ENCODE measurements around the gene TDRD12.

TDRD12 gene, protein sequence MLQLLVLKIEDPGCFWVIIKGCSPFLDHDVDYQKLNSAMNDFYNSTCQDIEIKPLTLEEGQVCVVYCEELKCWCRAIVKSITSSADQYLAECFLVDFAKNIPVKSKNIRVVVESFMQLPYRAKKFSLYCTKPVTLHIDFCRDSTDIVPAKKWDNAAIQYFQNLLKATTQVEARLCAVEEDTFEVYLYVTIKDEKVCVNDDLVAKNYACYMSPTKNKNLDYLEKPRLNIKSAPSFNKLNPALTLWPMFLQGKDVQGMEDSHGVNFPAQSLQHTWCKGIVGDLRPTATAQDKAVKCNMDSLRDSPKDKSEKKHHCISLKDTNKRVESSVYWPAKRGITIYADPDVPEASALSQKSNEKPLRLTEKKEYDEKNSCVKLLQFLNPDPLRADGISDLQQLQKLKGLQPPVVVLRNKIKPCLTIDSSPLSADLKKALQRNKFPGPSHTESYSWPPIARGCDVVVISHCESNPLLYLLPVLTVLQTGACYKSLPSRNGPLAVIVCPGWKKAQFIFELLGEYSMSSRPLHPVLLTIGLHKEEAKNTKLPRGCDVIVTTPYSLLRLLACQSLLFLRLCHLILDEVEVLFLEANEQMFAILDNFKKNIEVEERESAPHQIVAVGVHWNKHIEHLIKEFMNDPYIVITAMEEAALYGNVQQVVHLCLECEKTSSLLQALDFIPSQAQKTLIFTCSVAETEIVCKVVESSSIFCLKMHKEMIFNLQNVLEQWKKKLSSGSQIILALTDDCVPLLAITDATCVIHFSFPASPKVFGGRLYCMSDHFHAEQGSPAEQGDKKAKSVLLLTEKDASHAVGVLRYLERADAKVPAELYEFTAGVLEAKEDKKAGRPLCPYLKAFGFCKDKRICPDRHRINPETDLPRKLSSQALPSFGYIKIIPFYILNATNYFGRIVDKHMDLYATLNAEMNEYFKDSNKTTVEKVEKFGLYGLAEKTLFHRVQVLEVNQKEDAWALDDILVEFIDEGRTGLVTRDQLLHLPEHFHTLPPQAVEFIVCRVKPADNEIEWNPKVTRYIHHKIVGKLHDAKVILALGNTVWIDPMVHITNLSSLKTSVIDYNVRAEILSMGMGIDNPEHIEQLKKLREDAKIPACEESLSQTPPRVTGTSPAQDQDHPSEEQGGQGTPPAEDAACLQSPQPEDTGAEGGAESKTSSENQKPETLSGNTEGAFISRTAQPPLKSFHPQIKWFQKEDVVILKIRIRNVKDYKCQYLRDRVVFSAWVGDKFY (N-terminal part only)

DNA sequence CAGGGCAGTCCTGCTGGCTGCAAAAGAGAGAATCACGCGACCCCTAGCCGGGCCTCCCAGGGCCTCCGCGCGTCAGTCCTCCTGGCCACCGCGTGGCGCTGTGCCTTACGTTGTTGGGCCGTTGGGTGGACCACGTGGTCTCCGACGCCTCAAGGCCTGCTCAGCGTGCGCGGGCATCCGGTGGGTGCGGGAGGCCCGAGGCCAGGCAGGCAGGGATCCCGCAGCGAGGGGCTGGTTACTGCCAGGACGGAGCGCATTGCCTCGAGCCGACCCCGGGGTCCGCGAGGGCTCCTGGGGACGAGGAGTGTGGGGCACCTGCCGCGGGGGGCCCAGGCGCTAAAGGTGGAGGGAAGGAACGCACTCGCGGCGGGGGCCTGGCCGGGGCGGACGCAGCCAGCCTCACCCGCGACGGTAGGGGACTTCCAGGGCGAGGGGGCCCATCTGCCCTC lies at the start of gene TDRD12:
TDRD12 (plus strand) TSS at position 157 of the 449 bp plus-strand sequence. CDS start 306 bp downstream, outside the sequence.
- no peak for DNase-seq (ENCODE audit: low spot score)

DNA sequence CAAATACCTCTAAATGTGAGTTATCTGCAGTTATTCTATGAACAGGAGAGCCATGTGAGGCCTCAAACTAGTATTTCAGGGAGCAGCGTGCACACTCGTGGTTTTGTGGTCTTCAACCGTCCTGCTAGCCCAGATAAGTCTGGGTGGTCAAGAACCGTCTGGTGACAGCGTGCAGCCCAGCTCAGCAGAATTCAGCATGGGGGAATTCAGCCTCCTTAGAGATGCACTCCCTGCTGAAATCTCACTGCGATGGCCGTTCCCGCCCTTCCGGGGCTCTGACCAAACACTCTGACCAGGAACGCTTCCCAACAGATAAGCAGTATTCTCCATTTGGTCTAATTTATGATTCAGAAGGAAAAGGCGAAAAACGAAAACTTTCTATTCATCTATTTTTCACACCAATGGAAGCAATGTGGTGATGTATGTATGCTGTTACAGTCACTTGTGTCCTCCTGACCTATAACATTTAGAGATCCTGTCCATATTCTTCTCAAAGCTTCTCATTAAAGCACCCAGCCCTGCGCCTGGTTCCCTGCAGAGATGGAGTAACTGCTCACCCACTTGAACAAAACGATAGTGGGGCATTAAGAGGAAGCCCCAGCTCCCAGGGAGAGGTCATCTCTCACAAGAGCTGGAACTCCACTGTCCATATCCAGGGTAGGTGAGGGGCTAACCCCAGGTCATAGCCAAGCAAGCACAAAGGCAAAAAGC lies 47.5 kb upstream of the TDRD12 start:
- DNase-seq (ENCODE audit: low spot score): no peak

DNA sequence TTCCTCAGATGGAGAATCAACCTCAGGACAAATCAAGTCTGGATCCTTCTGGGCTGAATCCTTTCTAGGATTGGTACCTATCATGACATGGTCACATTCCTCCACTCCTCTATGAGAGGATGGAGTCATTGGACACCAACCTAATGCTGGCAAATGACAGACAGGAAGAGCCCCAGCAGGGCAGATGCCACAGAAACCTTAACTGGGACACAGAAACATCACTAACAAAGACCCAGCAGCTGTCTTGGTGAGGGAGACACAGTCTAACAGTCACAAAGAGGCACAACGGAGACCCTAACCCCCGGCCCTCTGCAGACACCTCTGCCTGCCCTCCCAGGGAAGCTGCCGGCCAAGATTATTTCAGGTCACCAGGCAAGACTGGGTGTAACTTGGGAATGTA lies 46.7 kb upstream of the TDRD12 start:
- no peak for DNase-seq (ENCODE audit: low spot score)

DNA sequence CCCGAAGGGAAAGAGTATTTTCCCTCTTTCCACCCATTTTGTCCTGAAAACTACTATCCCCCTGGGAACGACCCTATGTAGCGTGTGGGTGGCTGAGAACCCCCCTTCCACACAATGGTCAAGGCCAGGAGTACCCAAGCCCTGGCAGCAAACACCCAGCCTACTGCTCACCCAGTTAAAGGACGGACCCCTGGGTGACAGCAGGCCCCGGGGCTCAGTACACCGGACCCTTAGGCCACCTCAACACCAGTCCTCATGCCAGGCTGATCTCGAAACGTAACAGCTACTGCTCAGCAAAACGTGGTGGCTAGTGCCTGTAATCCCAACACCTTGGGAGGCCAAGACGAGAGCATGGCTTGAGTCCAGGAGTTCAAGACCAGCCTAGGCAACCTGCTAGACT lies 46.0 kb upstream of the TDRD12 start:
- no peak for DNase-seq (ENCODE audit: low spot score)

DNA sequence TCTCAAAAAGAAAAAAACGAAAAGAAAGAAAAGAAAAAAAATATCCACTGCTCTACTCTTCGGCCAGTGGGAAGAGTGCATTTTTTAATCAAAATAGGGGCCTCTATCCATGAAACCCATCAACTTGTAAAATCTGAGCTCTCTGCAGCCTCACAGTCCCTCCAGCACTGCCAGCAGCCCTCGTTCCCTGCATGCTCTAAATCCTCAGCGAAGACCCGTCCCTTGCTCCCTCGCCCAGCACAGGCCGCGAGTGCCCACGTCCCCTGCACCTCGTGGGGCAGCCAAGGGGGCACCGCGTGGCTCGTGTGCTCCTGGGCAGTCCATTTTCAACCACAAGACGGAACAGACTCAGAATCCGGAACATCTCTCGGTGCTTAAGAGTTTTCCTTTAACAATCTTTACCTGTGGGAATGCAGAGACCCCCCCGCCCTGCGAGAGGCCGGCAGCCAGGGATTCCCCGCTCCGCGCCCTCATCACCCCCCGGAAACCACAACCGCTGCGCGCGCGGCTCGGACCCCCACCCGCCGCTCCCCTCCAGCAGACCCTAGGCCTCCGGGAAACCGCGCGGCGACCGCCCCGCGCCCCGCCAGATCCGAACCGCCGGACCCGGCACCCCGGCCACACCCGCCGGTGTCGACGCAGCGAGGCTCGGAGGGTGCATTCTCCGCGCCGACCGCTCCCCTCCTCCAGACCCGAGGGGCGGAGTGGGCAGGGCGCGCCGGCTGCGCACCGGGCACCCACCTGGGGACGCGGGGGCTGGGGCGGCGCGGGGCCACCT lies 45.2 kb upstream of the TDRD12 start:
- no peak for DNase-seq (ENCODE audit: low spot score)

DNA sequence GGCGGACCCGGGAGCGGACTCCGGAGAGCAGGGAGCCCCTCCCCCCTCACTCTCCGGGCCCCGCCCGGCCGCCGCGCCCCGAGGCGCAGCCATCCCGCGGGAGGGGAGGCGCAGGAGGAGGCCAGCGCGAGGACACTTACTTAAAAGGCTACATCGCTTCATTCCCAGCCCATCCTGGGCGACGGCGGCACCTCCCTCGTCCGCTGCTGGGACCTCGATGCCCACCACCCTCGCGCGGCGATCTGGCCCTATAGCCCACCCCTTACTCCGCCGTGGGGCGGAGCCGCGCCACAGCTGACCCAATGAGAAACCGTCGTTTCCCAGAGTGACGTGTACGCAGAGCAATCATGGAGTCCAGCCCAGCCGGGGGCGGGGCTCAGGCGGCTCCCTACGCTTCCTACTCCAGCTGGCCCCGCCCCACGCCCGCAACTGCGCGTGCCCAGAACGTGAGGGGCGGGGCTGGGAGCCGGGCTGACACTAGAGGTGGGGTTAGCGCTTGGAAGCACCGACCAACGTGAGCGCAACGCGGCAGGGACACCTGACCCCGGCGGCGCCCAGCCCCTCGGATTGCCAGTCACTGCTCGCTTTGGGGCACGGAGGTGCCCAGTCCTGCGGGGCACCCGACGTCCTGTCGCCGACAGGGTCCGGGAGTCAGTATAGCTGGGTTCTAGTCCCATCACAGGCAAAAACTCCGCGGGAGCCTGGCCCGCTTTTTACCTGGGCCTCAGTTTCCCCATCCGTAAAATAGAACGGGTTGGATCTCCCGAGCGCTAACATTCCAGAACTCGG lies 44.4 kb upstream of the TDRD12 start, which contains the start of gene ANKRD27:
ANKRD27 (minus strand) TSS at position 250 of the 789 bp plus-strand sequence. CDS start 16,165 bp downstream, outside the sequence.
- peak; percentile 99 for DNase-seq (ENCODE audit: low spot score)

DNA sequence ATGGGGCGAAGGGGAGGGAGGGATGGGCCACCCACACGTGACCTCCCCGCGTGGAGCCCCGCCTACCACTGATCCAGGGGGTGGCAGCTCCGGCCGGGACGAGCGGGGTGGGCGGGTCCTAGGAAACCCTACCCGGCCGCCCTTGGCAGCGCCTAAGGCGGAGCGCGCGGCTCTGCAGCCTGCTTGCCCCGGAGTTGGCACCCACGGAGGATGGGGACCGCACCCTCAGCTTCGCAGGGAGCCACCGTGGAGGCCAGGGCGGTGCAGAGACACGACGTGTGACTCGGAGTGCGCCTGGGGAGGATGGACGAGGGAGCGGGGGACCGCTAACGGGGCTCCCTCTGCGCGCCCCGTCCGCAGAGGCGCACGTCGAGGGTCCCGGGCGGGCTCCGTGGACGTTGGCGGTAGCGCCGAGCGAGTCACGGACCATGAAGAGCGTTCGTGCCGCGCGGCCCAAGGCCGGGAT lies 43.8 kb upstream of the TDRD12 start, which contains the start of gene RGS9BP:
RGS9BP (plus strand) TSS at position 129 of the 466 bp plus-strand sequence. CDS start 416 bp downstream, outside the sequence.
- DNase-seq (ENCODE audit: low spot score): peak; percentile 50

DNA sequence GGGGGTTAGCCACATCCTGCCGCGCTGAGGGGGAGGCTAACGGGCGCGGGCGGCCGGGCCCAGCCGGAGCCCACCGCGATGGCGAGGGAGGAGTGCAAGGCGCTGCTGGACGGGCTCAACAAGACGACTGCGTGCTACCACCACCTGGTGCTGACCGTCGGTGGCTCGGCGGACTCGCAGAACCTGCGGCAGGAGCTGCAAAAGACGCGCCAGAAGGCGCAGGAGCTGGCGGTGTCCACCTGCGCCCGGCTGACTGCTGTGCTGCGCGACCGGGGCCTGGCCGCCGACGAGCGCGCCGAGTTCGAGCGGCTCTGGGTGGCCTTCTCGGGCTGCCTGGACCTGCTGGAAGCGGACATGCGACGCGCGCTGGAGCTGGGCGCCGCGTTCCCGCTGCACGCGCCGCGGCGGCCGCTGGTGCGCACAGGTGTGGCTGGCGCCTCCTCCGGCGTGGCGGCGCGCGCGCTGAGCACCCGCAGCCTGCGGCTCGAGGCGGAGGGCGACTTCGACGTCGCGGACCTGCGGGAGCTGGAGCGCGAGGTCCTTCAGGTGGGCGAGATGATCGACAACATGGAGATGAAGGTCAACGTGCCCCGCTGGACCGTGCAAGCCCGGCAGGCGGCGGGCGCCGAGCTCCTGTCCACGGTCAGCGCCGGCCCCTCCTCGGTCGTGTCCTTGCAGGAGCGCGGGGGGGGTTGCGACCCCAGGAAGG lies 43.2 kb upstream of the TDRD12 start:
- no peak for DNase-seq (ENCODE audit: low spot score)

DNA sequence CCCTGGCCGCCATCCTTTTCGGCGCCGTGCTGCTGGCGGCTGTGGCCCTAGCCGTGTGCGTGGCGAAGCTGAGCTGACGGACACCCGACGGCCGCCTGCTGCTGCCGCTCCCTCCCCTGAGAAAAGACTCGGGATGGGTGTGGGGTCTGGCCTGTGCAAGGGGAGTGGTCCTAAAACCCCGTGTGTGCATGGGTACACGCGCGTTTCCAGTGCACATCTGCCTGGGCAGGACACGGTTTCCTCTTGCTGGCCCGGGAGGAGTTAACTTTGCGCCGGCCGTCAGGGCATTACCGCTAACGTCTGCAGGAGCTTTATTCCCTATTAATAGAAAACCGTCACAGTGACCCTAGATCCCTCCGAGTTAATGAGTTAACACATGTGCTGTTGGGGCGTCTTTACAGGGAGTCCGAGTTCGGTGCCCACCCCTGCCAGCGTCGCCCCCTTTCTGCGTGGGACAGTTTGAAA lies 42.6 kb upstream of the TDRD12 start:
- DNase-seq (ENCODE audit: low spot score): no peak

DNA sequence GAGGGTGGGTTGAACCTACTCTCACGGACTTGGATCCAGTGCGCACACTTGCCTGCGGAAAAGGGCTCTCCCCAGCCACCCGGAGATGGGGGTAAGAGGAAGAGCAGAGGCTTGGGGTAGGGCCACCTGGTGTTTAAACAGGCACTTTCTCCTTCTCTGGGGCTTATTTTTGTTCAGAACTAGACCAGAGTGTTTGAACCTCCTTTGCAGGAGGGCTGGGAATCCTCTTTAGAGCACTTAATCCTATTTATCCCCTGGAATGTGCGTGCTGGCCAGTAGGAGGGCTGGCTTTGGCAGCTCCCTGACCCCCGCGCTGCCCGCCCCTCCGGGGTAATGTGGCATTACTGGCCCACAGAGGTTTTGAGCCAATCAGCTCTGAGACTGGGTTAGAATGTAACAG lies 41.9 kb upstream of the TDRD12 start:
- peak; percentile 64 for DNase-seq (ENCODE audit: low spot score)

DNA sequence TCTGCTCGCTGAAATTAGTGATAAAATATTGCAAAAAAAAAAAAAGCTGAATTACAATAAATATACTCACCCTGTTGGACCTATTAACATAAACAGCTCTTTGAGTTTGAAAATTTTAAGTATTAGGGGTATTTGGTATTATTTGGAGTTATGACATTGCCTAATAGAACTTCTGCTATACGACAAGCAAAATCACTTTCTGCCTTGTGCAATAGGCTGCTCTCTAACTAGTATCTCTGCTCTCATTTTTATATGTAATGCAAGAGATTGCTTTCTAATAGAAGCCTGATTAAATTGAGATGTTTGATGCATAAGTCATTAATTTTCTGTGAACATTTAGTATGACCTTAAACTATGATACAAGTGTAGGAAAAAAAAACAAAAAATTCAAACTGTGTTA lies 38.6 kb upstream of the TDRD12 start:
- DNase-seq (ENCODE audit: low spot score): no peak

DNA sequence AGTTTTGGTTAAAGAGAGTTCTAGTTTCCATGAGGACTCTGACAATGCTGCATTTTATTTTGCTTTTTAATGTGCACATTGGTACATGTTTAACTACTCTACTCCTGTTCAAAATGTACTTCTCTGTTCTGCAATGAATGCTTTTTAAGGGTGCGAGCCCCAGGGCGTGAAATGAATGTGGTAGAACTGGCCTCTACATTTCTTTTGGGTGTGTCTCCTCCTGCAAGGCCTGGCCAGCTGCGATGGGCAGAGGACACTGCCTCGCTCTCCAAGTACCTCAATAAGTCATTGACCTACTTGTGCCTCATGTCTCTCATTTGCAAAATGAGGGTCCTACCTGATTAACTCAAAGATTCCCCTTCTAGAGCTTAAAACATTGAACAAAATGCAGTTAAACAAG lies 37.2 kb upstream of the TDRD12 start:
- no peak for DNase-seq (ENCODE audit: low spot score)

DNA sequence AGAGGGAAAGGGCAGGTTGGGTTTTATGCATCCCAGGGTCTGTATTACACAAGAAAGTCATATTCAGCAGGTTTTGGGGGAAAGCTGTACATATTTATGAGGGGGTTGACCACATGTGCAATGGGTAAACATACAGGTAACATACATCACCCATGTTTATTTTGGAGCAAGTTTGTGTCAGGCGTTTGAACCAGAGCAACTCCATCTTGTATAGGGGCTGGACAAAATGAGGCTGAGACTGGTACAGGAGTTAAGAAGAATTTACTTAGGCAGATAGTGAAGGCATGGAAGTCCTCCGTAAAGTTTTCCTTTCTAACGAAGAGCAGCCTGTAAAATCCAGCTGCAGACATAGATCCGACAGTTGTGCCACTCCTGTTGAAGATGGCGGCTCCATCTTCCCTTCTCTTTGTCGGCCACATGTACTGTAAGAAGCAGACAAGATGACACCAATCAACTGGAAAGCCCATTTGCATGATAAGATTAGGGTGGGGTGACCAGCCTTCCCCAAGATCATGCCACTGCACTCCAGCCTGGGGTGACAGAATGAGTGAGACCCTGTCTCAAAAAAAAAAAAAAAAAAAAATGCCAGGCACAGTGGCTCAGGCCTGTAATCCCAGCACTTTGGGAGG lies 32.6 kb upstream of the TDRD12 start:
- no peak for DNase-seq (ENCODE audit: low spot score)

DNA sequence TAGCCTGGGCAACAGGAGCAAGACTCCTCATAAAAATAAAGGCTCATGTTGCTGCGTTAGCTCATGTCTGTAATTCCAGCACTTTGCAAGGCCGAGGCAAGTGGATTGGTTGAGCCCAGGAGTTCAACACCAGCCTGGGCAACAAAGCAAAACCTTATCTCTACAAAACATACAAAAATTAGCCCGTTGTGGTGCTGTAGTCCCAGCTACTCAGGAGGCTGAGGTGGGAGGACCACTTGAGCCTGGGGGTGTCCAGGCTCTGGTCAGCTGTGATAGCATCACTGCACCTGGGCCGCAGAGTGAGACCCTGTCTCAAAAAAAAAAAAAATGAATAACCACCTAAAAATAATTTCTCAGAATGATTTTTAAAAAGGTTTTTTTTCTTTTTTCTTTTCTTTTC lies 31.9 kb upstream of the TDRD12 start:
- no peak for DNase-seq (ENCODE audit: low spot score)

DNA sequence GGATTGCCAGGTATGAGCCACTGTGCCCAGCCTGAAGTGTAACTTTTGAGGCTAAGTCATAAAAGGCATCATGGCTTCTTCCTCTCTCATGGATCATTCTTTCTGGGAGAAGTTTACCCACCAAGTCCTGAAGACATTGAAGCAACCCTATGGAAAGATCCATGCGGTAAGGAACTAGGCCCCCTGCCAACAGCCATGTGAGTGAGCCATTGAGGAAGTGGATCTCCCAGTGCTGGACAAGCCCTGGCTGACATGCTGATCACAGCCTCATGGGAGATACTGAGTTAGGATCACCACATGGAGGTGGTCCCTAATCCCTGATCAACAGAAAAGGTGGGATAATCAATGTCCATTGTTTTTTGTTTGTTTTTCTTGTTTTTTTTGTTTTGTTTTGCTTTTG lies 31.3 kb upstream of the TDRD12 start:
- no peak for DNase-seq (ENCODE audit: low spot score)

DNA sequence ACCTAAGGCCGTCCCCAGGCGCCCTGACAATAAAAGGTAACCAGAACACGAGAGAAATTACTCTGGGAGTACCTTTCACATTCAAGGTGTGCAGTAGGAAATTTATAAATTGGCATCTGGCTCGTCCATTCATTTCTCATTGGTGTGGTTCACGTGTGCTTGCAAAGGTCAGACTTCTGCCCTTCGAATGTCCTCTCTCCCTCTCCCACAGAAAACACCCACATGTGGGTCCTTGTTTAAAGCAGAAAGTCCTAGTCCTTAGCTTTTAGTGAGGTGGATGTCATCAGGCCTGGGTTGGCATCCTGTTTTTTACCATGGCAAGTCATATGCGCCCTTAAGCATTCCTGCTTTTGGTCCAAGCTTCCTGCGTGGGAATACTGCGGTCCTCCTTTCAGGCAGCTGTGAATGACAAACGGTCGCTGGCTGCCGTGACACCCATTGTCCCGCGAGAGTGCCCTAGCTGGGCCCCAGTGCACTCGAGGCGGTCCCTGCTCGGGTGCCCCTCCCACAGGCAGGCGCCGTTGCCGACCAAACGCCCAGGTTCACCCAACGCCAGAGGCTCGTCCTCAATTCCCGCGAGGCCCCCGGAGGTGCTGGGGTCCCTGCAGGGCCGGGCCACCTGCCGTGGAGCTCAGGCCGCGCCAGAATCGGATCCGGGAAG lies 28.1 kb upstream of the TDRD12 start, which contains the start of gene NUDT19:
NUDT19 (plus strand) TSS at position 531 of the 661 bp plus-strand sequence. CDS start 140 bp downstream, outside the sequence.
- peak; percentile 75 for DNase-seq (ENCODE audit: low spot score)

DNA sequence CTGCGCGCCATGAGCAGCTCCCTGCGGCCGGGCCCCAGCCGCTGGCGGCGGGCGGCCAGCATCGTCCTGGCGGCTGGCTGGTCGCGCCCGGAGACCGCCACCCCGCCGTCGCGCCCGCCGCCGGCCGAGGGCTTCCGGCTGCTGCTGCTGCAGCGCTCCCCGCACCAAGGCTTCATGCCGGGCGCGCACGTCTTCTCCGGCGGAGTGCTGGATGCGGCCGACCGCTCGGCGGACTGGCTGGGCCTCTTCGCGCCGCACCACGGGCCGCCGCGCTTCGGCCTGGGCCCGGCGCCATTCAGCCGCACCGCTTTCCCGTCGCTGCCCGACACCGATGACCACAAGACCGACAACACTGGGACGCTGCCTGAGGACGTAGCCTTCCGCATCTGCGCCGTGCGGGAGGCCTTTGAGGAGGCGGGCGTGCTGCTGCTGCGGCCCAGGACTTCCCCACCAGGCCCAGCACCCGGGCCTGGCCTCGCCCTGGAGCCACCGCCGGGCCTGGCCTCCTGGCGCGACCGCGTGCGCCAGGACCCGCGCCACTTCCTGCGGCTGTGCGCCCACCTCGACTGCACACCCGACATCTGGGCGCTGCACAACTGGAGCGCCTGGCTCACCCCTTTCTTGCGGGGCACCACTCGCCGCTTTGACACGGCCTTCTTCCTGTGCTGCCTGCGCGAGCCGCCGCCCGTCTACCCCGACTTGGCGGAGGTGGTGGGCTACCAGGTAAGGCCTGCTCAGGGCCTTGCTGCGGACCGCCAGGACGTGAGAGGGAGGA lies 27.4 kb upstream of the TDRD12 start:
- DNase-seq (ENCODE audit: low spot score): peak; percentile 47
